ENCODE results near the gene DNASE1L1. TPM values are rescaled to one million over a fixed set of nuclear protein-coding genes. Genes with fewer than 3 reads are reported as not detected.
A peak's percentile ranks its signal among the peaks of the same experiment; 100 is the strongest.

The DNASE1L1 gene
- total RNA-seq, 1 donor from 2014 or later = 40.8 TPM

DNA sequence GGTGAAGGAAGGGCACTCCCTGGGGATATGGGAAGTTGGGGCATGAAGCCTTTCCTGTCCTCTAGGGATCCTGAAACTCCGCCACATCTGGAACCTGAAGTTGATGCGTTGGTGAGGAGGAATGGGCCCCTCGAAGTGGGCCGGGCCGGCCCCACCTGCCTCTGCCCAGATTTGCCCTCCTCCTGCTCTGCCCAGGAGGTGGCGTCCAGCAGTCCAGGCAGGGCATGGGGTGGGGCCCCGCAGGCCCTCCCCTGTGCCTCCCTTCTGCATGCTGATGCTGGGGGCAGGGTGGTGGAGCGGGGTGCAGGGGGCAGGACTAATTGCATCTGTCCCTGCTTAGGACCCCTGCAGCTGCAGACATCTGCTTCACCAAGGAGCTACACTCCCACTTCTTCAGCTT, 4.1 kb upstream of the DNASE1L1 start:
- H3K27me3 Mint-ChIP-seq (ENCODE audit: low read depth) = no peaks in the 10 kb centered on the region
- peaks cover 3% of the 10 kb centered on the region for H3K36me3 Mint-ChIP-seq (ENCODE audit: low read depth)
- TF ChIP-seq, protein P1, sequence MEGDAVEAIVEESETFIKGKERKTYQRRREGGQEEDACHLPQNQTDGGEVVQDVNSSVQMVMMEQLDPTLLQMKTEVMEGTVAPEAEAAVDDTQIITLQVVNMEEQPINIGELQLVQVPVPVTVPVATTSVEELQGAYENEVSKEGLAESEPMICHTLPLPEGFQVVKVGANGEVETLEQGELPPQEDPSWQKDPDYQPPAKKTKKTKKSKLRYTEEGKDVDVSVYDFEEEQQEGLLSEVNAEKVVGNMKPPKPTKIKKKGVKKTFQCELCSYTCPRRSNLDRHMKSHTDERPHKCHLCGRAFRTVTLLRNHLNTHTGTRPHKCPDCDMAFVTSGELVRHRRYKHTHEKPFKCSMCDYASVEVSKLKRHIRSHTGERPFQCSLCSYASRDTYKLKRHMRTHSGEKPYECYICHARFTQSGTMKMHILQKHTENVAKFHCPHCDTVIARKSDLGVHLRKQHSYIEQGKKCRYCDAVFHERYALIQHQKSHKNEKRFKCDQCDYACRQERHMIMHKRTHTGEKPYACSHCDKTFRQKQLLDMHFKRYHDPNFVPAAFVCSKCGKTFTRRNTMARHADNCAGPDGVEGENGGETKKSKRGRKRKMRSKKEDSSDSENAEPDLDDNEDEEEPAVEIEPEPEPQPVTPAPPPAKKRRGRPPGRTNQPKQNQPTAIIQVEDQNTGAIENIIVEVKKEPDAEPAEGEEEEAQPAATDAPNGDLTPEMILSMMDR (IDR thresholded peaks at IDR 0.05) = no peak
- peaks cover 17% of the 10 kb centered on the region for H3K4me1 Mint-ChIP-seq (ENCODE audit: low read depth)
- no peaks in the 10 kb centered on the region for H3K9me3 Mint-ChIP-seq (ENCODE audit: low read depth)
- no peak overlapping the region for H3K27ac Mint-ChIP-seq (ENCODE audit: unreplicated experiment)
- no peak for DNase-seq (ENCODE audit: low spot score)
- H3K4me3 Mint-ChIP-seq (ENCODE audit: unreplicated experiment) = no peak overlapping the region

DNA sequence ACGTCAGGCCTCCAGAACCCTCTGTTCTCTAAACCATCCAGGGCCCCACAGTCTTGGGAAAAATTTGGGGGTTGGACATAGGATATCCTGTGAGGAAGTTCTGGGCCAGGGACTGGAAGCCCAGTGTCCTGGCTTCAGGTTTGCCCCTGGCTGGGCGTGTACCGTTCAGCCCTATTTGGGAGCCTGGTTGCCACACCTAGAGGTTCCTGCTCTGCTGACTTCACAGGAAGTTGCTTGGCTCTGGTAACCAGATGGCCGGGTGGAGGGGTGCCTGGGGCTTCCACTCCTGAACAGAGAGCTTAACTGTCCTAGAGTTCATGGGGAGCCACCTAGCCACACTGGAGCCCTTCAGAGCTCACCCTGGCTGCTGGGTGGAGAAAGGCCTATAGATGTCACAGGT, 3.4 kb upstream of the DNASE1L1 start:
- Mint-ChIP-seq H3K36me3 (ENCODE audit: low read depth) (peaks cover 3% of the 10 kb centered on the region), H3K4me1 (ENCODE audit: low read depth) (peaks cover 19% of the 10 kb centered on the region), H3K27me3 (ENCODE audit: low read depth) (no peaks in the 10 kb centered on the region), H3K9me3 (ENCODE audit: low read depth) (no peaks in the 10 kb centered on the region), H3K27ac (ENCODE audit: unreplicated experiment) (no peak overlapping the region), H3K4me3 (ENCODE audit: unreplicated experiment) (peak overlapping the region; percentile 88)
- DNase-seq (ENCODE audit: low spot score) = no peak
- TF ChIP-seq, protein P1 (IDR thresholded peaks at IDR 0.05) = no peak

DNA sequence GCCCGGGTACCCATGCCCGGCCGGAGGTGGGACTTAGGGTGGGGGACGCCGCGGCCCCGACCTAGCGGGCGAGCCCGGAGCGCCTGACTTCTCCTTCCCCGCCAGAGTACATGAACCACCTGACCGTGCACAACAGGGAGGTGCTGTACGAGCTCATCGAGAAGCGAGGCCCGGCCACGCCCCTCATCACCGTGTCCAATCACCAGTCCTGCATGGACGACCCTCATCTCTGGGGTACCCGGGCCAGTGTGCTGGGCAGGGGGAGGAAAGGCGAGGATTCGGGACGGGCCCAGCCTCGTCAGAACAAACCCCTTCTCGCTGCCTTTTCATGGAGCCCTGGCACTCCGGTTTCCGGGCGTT, 2.9 kb upstream of the DNASE1L1 start:
- Mint-ChIP-seq H3K27ac (ENCODE audit: unreplicated experiment) (peak overlapping the region; percentile 45), H3K4me3 (ENCODE audit: unreplicated experiment) (peak overlapping the region; percentile 88), H3K36me3 (ENCODE audit: low read depth) (peaks cover 3% of the 10 kb centered on the region), H3K9me3 (ENCODE audit: low read depth) (no peaks in the 10 kb centered on the region), H3K27me3 (ENCODE audit: low read depth) (no peaks in the 10 kb centered on the region), H3K4me1 (ENCODE audit: low read depth) (peaks cover 19% of the 10 kb centered on the region)
- no peak for DNase-seq (ENCODE audit: low spot score)
- TF ChIP-seq, protein P1 (IDR thresholded peaks at IDR 0.05) = no peak

DNA sequence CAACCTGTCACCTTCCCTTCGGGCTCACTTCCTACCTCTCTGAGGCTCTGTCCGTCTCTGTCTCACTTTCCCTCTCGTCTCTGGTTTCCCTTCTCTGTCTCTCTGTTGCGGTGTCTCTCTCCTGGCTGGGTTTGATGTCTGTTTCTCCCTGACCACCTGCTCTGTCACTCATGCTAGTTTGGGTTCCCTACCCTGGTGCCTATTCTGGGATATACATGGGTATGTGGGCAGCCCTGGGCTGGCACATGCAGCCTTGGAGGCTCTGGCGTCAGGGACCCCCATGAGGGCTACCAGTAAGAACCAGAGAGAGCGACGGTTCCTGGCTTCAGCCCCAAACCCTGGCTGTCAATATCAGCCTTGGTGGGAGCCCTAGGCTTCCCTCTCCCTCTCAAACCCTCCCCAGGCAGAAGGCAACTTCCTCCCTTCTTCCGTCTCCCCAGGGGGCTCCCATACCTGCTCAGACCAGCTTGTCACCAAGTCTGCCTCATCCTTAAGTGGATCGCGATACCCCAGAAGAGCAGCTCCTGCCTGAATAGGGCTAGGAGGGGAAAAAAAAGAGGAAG, 314 bp downstream of the DNASE1L1 start:
- H3K4me3 Mint-ChIP-seq (ENCODE audit: unreplicated experiment) = peak overlapping the region; percentile 82
- H3K27me3 Mint-ChIP-seq (ENCODE audit: low read depth) = no peaks in the 10 kb centered on the region
- H3K4me1 Mint-ChIP-seq (ENCODE audit: low read depth) = peaks cover 19% of the 10 kb centered on the region
- DNase-seq (ENCODE audit: low spot score) = no peak
- H3K36me3 Mint-ChIP-seq (ENCODE audit: low read depth) = peaks cover 3% of the 10 kb centered on the region
- peak overlapping the region; percentile 87 for H3K27ac Mint-ChIP-seq (ENCODE audit: unreplicated experiment)
- TF ChIP-seq, protein P1 (IDR thresholded peaks at IDR 0.05) = no peak
- no peaks in the 10 kb centered on the region for H3K9me3 Mint-ChIP-seq (ENCODE audit: low read depth)

DNA sequence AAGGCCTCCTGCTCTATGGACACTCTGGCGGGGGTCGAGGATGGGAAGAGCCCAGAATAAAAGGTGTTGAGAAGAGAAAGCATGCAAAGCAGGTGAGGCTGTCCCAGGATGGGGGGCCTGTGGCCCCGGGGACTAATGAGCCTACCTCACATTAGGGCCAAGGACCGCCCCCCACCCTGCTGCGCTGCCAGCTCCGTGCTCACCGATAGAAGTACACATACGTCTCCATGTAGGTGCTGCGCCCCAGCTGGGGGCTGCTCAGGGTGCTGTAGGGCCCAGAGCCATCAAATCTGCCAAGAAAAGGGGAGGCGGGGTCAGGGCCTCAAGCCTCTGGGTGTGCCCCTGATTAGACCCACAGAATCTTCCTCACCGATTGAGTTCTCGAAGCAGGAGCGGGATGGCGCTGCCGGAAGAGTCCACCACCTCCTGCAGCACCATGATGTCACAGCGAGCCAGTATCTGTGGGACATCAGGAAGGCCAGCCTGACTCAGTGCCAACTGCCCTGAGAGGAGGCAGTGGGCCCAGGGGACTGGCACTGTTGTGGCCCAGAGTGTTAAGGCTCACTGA, 4.3 kb downstream of the DNASE1L1 start:
- Mint-ChIP-seq H3K27me3 (ENCODE audit: low read depth) (no peaks in the 10 kb centered on the region), H3K9me3 (ENCODE audit: low read depth) (no peaks in the 10 kb centered on the region), H3K4me3 (ENCODE audit: unreplicated experiment) (no peak overlapping the region), H3K4me1 (ENCODE audit: low read depth) (peaks cover 19% of the 10 kb centered on the region), H3K36me3 (ENCODE audit: low read depth) (peaks cover 6% of the 10 kb centered on the region), H3K27ac (ENCODE audit: unreplicated experiment) (no peak overlapping the region)
- no peak for DNase-seq (ENCODE audit: low spot score)
- TF ChIP-seq, protein P1 (IDR thresholded peaks at IDR 0.05) = no peak
